IMR-90 (cell line): ENCODE measurements around the gene PPM1A. TPM values are rescaled to one million over a fixed set of nuclear protein-coding genes. Genes with fewer than 3 reads are reported as not detected.

ENCODE experiments used
- ATAC-seq: fragments of 200-7000 bp; cut with Tn5 transposase; 2 replicates; pipeline ENCODE4 v1.9.1; 2020; ENCODE audit warnings: low read depth, mild to moderate bottlenecking, moderate library complexity
- BruUV-seq: library from RNA; stranded (reverse); fragments of 400-500 nt; replicated peaks from 2 replicates; lab custom pipeline; 2021; lab: Mats Ljungman, UMichigan
- CTCF ChIA-PET: fragments of 300-600 bp; formaldehyde crosslinking; extraction: SDS; loops from one replicate; lab custom pipeline; 2021; ENCODE audit warnings: antibody characterized with exemption; lab: Yijun Ruan, JAX
- POLR2A ChIA-PET: fragments of 300-600 bp; sonication (Branson Sonifier 250); formaldehyde crosslinking; loops from one replicate; lab custom pipeline; 2022; ENCODE audit warnings: antibody characterized with exemption; ENCODE audit not compliant: unreplicated experiment; lab: Charles Lee
- DNase-seq: peaks from one replicate; pipeline ENCODE4 v3.0.0; 2013
- H2AFZ ChIP-seq: replicated peaks from 2 replicates; pipeline ENCODE3; 2013; ENCODE audit warnings: low read length, mild to moderate bottlenecking; ENCODE audit not compliant: poor library complexity
- H2AK5ac ChIP-seq: 2 replicates; pipeline ENCODE4 v1.6.1; 2013; ENCODE audit warnings: low read depth, low read length, inconsistent platforms
- H2AK9ac ChIP-seq: replicated peaks from 2 replicates; pipeline ENCODE3; 2013; ENCODE audit warnings: mild to moderate bottlenecking, low read depth, low read length, moderate library complexity; ENCODE audit not compliant: poor library complexity
- H2BK120ac ChIP-seq: 2 replicates; pipeline ENCODE4 v1.6.1; 2013; ENCODE audit warnings: low read depth, low read length, inconsistent platforms
- H2BK15ac ChIP-seq: 3 replicates; pipeline ENCODE4 v1.6.1; 2013; ENCODE audit warnings: low read depth, low read length, inconsistent platforms
- H2BK20ac ChIP-seq: 2 replicates; pipeline ENCODE4 v1.6.1; 2013; ENCODE audit warnings: low read depth, mild to moderate bottlenecking, inconsistent platforms, low read length, moderate library complexity
- H2BK5ac ChIP-seq: 2 replicates; pipeline ENCODE4 v1.6.1; 2013; ENCODE audit warnings: mild to moderate bottlenecking, low read depth, low read length, inconsistent platforms; ENCODE audit not compliant: poor library complexity, severe bottlenecking
- H3K14ac ChIP-seq: replicated peaks from 2 replicates; pipeline ENCODE4 v1.6.1; 2013; ENCODE audit warnings: low read depth, low read length, inconsistent platforms
- H3K18ac ChIP-seq: 2 replicates; pipeline ENCODE4 v1.6.1; 2013; ENCODE audit warnings: low read depth, low read length, control low read depth
- H3K23ac ChIP-seq: 2 replicates; pipeline ENCODE4 v1.6.1; 2013; ENCODE audit warnings: low read depth, low read length, inconsistent platforms
- H3K27ac ChIP-seq: 2 replicates; pipeline ENCODE4 v1.5.1; 2013; ENCODE audit warnings: mild to moderate bottlenecking, control low read depth, low read length; ENCODE audit not compliant: insufficient read depth
- H3K27me3 ChIP-seq: 2 replicates; pipeline ENCODE4 v1.6.1; 2013; ENCODE audit warnings: low read length; ENCODE audit not compliant: control insufficient read depth, insufficient read depth
- H3K36me3 ChIP-seq: 2 replicates; pipeline ENCODE4 v1.6.1; 2013; ENCODE audit warnings: low read length, mixed read lengths; ENCODE audit not compliant: control insufficient read depth, insufficient read depth
- H3K4ac ChIP-seq: 2 replicates; pipeline ENCODE4 v1.6.1; 2013; ENCODE audit warnings: low read depth, low read length, inconsistent platforms
- H3K4me1 ChIP-seq: 2 replicates; pipeline ENCODE4 v1.6.1; 2013; ENCODE audit warnings: low read length, mixed read lengths; ENCODE audit not compliant: control insufficient read depth, insufficient read depth
- H3K4me2 ChIP-seq: 2 replicates; pipeline ENCODE4 v1.6.1; 2013; ENCODE audit warnings: low read depth, mild to moderate bottlenecking, control low read depth, low read length, moderate library complexity
- H3K4me3 ChIP-seq: 2 replicates; pipeline ENCODE4 v1.5.1; 2013; ENCODE audit warnings: low read depth, mild to moderate bottlenecking, control low read depth, low read length, moderate library complexity; ENCODE audit not compliant: insufficient read depth
- H3K56ac ChIP-seq: 2 replicates; pipeline ENCODE4 v1.6.1; 2013; ENCODE audit warnings: low read length, inconsistent platforms; ENCODE audit not compliant: insufficient read depth; ENCODE audit errors: extremely low read depth
- H3K79me1 ChIP-seq, 2 experiments: 2 replicates each; pipeline ENCODE4 v1.6.1; 2013; ENCODE audit warnings: low read length in 2 of 2, inconsistent platforms in 1 of 2, low read depth in 1 of 2
- H3K9ac ChIP-seq: 2 replicates; pipeline ENCODE4 v1.6.1; 2013; ENCODE audit warnings: low read depth, low read length, control low read depth
- H3K9me1 ChIP-seq: 2 replicates; pipeline ENCODE4 v1.6.1; 2013; ENCODE audit warnings: low read length, inconsistent platforms; ENCODE audit not compliant: insufficient read depth
- H3K9me3 ChIP-seq: 2 replicates; pipeline ENCODE4 v1.6.1; 2013; ENCODE audit warnings: low read length; ENCODE audit not compliant: control insufficient read depth, insufficient read depth
- H4K20me1 ChIP-seq: 2 replicates; pipeline ENCODE4 v1.6.1; 2013; ENCODE audit warnings: low read length, inconsistent platforms; ENCODE audit not compliant: insufficient read depth
- H4K5ac ChIP-seq: 2 replicates; pipeline ENCODE4 v1.6.1; 2013; ENCODE audit warnings: mild to moderate bottlenecking, low read depth, low read length, control low read depth
- H4K8ac ChIP-seq, 2 experiments: 2 replicates each; pipeline ENCODE4 v1.6.1; 2013; ENCODE audit warnings: low read depth in 2 of 2, low read length in 2 of 2, control low read depth in 1 of 2, inconsistent platforms in 1 of 2
- H4K91ac ChIP-seq: 2 replicates; pipeline ENCODE4 v1.6.1; 2013; ENCODE audit warnings: low read depth, low read length, inconsistent platforms; ENCODE audit not compliant: insufficient read depth
- BHLHE40 ChIP-seq: fragments of 150-350 bp; IDR thresholded peaks from 2 replicates; pipeline ENCODE4 v1.6.1; 2016; ENCODE audit warnings: mild to moderate bottlenecking, low read depth, low read length
- CEBPB ChIP-seq: IDR thresholded peaks from 2 replicates; pipeline ENCODE4 v1.6.1; 2012; ENCODE audit warnings: low read depth, low read length, improper control_type of control experiment
- CHD1 ChIP-seq: IDR thresholded peaks from 2 replicates; pipeline ENCODE4 v1.6.1; 2012; ENCODE audit warnings: low read depth, low read length, improper control_type of control experiment
- FOS ChIP-seq: fragments of 150-350 bp; IDR thresholded peaks from 2 replicates; pipeline ENCODE4 v1.6.1; 2016; ENCODE audit warnings: low read depth, low read length
- MAFK ChIP-seq: IDR thresholded peaks from 2 replicates; pipeline ENCODE4 v1.6.1; 2012; ENCODE audit warnings: low read depth, low read length, improper control_type of control experiment
- MAZ ChIP-seq: IDR thresholded peaks from 2 replicates; pipeline ENCODE4 v1.6.1; 2012; ENCODE audit warnings: low read depth, mild to moderate bottlenecking, low read length, improper control_type of control experiment, moderate library complexity, borderline replicate concordance
- MXI1 ChIP-seq: IDR thresholded peaks from 2 replicates; pipeline ENCODE4 v1.6.1; 2012; ENCODE audit warnings: low read depth, mild to moderate bottlenecking, low read length, moderate library complexity, borderline replicate concordance
- NFE2L2 ChIP-seq: fragments of 150-350 bp; IDR thresholded peaks from 2 replicates; pipeline ENCODE4 v1.6.1; 2016; ENCODE audit warnings: low read depth, mild to moderate bottlenecking, low read length
- POLR2A ChIP-seq: IDR thresholded peaks from 2 replicates; pipeline ENCODE4 v1.6.1; 2012; ENCODE audit warnings: mild to moderate bottlenecking, low read depth, low read length
- RAD21 ChIP-seq: IDR thresholded peaks from 2 replicates; pipeline ENCODE4 v1.6.1; 2012; ENCODE audit warnings: low read length, improper control_type of control experiment
- RCOR1 ChIP-seq: IDR thresholded peaks from 2 replicates; pipeline ENCODE4 v1.6.1; 2012; ENCODE audit warnings: mild to moderate bottlenecking, low read length, improper control_type of control experiment; ENCODE audit not compliant: insufficient replicate concordance
- RFX5 ChIP-seq: IDR thresholded peaks from 2 replicates; pipeline ENCODE4 v1.8.0; 2012; ENCODE audit warnings: low read depth, mild to moderate bottlenecking, low read length, moderate library complexity
- SMC3 ChIP-seq: fragments of 150-350 bp; IDR thresholded peaks from 2 replicates; pipeline ENCODE4 v1.6.1; 2016; ENCODE audit warnings: low read depth, mild to moderate bottlenecking, antibody characterized with exemption, low read length, moderate library complexity
- WGBS, 2 experiments: methylation state at CpG; one replicate each; pipeline versions ENCODE4 v1.1.5 to v1.1.7; 2013; ENCODE audit warnings: missing lambda C conversion rate in 2 of 2; ENCODE audit not compliant: insufficient read length in 1 of 2; ENCODE audit errors: extremely low coverage in 2 of 2; 5-methylcytosine and 5-hydroxymethylcytosine counted together
- dilution Hi-C: fragments of 300-500 bp; cut with HindIII; formaldehyde crosslinking; loops from one replicate; pipeline ENCODE4 v1.14.3; 2018; ENCODE audit warnings: low sequenced_read_pairs; ENCODE audit not compliant: unreplicated experiment
- in situ Hi-C: fragments of 300-500 bp; cut with MboI; formaldehyde crosslinking; loops from 3 replicates; pipeline ENCODE4 v1.14.3; 2019; ENCODE audit warnings: low sequenced_read_pairs, inconsistent platforms, mixed read lengths
- intact Hi-C: fragments of 100-400 bp; cut with micrococcal nuclease; formaldehyde crosslinking; loops from 2 replicates; pipeline ENCODE4 v1.10.0; 2022
- polyA plus RNA-seq, 3 experiments: library from polyadenylated mRNA; depleted of rRNA; stranded (reverse); fragments of >200 nt; gene quantifications; 2 replicates each; pipeline ENCODE4 v1.2.3, GENCODE V29; 2012; ENCODE audit warnings: low replicate concordance in 1 of 3
- total RNA-seq: library from RNA; depleted of rRNA; stranded (reverse); fragments of >200 nt; gene quantifications from 2 replicates; pipeline ENCODE4 v1.2.3, GENCODE V29; 2012
- TF ChIP-seq, protein P1 (sequence below): fragments of 150-350 bp; IDR thresholded peaks from 2 replicates; pipeline ENCODE4 v1.6.1; 2016; ENCODE audit warnings: low read depth, mild to moderate bottlenecking, low read length, moderate library complexity, borderline replicate concordance
- TF ChIP-seq, protein P2 (sequence below): conservative IDR thresholded peaks from 2 replicates; pipeline ENCODE4 v1.5.1; 2012; ENCODE audit warnings: mild to moderate bottlenecking, low read depth, low read length, improper control_type of control experiment
- TF ChIP-seq, protein P3 (sequence below): fragments of 150-350 bp; IDR thresholded peaks from 2 replicates; pipeline ENCODE4 v1.6.1; 2017; ENCODE audit warnings: mild to moderate bottlenecking, antibody characterized with exemption, low read length, low read depth

PPM1A gene
- total and polyA plus RNA-seq, 2 of the 4 experiments (the other 2 are of a cell fraction) = 14.3 to 15.1 TPM

DNA sequence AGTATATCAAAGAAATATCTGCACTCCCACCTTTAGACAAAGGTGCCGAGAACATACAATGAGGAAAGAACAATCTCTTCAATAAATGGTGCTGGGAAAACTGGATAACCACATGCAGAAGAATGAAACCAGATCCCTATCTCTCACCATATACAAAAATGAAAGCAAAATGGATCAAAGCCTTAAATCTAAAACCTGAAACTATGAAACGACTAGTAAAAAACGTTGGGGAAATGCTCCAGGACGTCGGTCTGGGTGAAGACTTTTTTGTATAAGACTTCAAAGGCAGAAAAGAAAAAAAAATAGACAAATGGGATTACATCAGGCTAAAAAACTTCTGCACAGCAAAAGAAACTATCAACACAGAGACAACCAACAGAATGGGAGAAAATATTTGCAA, 83.8 kb downstream of the PPM1A start:
- Histone ChIP-seq H3K27me3 (peaks cover 15% of the 10 kb centered on the region), H3K9ac (no peak overlapping the region), H3K79me1 (no peaks in the 10 kb centered on the region), H3K14ac (no peak overlapping the region), H3K4me2 (no peak overlapping the region), H2BK15ac (no peak overlapping the region), H2AK9ac (no peak overlapping the region), H3K56ac (no peak overlapping the region), H3K9me3 (no peaks in the 10 kb centered on the region), H3K4me3 (no peak overlapping the region), H3K27ac (no peak overlapping the region), H2BK20ac (no peak overlapping the region), H3K9me1 (no peaks in the 10 kb centered on the region), H2BK5ac (no peak overlapping the region), H4K20me1 (no peaks in the 10 kb centered on the region), H2AK5ac (no peak overlapping the region), H2AFZ (no peak overlapping the region), H3K18ac (no peak overlapping the region), H3K23ac (no peak overlapping the region), H4K5ac (no peak overlapping the region), H4K91ac (no peak overlapping the region), H4K8ac (no peak overlapping the region), H3K4me1 (no peaks in the 10 kb centered on the region), H3K36me3 (no peaks in the 10 kb centered on the region), H2BK120ac (no peak overlapping the region), H3K4ac (no peak overlapping the region)
- in situ Hi-C loops = loop anchor here (25.0 kb wide), 1 partner anchor 704 kb away; no protein-coding TSS in a partner anchor
- WGBS, 2 experiments = no CpG with 5 or more reads among the region's 5 CpGs
- no TSS peak for BruUV-seq
- intact Hi-C loops = loop anchor here (5.0 kb wide), 2 partner anchors 81 to 954 kb away; no protein-coding TSS in a partner anchor
- dilution Hi-C loops = no loop called here
- POLR2A ChIA-PET = no interaction called here
- no peak for DNase-seq
- no peak for TF ChIP-seq RAD21
- TF ChIP-seq CEBPB = no peak
- TF ChIP-seq MAZ = no peak
- TF ChIP-seq CHD1 = no peak
- TF ChIP-seq, protein P1, sequence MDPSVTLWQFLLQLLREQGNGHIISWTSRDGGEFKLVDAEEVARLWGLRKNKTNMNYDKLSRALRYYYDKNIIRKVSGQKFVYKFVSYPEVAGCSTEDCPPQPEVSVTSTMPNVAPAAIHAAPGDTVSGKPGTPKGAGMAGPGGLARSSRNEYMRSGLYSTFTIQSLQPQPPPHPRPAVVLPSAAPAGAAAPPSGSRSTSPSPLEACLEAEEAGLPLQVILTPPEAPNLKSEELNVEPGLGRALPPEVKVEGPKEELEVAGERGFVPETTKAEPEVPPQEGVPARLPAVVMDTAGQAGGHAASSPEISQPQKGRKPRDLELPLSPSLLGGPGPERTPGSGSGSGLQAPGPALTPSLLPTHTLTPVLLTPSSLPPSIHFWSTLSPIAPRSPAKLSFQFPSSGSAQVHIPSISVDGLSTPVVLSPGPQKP = no peak
- TF ChIP-seq, protein P2, sequence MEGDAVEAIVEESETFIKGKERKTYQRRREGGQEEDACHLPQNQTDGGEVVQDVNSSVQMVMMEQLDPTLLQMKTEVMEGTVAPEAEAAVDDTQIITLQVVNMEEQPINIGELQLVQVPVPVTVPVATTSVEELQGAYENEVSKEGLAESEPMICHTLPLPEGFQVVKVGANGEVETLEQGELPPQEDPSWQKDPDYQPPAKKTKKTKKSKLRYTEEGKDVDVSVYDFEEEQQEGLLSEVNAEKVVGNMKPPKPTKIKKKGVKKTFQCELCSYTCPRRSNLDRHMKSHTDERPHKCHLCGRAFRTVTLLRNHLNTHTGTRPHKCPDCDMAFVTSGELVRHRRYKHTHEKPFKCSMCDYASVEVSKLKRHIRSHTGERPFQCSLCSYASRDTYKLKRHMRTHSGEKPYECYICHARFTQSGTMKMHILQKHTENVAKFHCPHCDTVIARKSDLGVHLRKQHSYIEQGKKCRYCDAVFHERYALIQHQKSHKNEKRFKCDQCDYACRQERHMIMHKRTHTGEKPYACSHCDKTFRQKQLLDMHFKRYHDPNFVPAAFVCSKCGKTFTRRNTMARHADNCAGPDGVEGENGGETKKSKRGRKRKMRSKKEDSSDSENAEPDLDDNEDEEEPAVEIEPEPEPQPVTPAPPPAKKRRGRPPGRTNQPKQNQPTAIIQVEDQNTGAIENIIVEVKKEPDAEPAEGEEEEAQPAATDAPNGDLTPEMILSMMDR = no peak
- no peak for TF ChIP-seq NFE2L2
- TF ChIP-seq BHLHE40 = no peak
- TF ChIP-seq POLR2A = no peak
- TF ChIP-seq, protein P3, sequence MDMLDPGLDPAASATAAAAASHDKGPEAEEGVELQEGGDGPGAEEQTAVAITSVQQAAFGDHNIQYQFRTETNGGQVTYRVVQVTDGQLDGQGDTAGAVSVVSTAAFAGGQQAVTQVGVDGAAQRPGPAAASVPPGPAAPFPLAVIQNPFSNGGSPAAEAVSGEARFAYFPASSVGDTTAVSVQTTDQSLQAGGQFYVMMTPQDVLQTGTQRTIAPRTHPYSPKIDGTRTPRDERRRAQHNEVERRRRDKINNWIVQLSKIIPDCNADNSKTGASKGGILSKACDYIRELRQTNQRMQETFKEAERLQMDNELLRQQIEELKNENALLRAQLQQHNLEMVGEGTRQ = no peak
- no peak for TF ChIP-seq MAFK
- TF ChIP-seq MXI1 = no peak
- TF ChIP-seq SMC3 = no peak
- no peak for TF ChIP-seq RCOR1
- no peak for TF ChIP-seq FOS
- TF ChIP-seq RFX5 = no peak
- no peak for ATAC-seq
- CTCF ChIA-PET = interaction anchor here (1.2 kb wide), 1 partner anchor 59 kb away, joined by 3 read pairs; no protein-coding TSS in a partner anchor
